ENCODE data around the gene SLC35A5. TPM values are rescaled to one million over a fixed set of nuclear protein-coding genes. Genes with fewer than 3 reads are reported as not detected.

SLC35A5 gene
- polyA plus RNA-seq, 1 donor = 44.4 TPM

GRCh38 chr3:112634786-112635541, 73.1 kb downstream of the SLC35A5 start:
- H3K27me3 ChIP-seq (ENCODE audit: control insufficient read depth, insufficient read depth, low read length) = peaks cover 3% of the 10 kb centered on the region
- H3K27ac ChIP-seq (ENCODE audit: low read length) = peak overlapping the region; percentile 13
- H3K36me3 ChIP-seq (ENCODE audit: control insufficient read depth, insufficient read depth, low read length) = no peaks in the 10 kb centered on the region
- H3K4me1 ChIP-seq (ENCODE audit: control insufficient read depth, insufficient read depth, low read length) = no peaks in the 10 kb centered on the region
- WGBS (ENCODE audit: insufficient coverage, low lambda C conversion rate) = 84% methylated on average over 2 of the region's 4 CpGs
- peaks cover 2% of the 10 kb centered on the region for H3K9me3 ChIP-seq (ENCODE audit: control insufficient read depth, low read depth, low read length)
- no peak overlapping the region for H3K4me3 ChIP-seq (ENCODE audit: low read length)
- DNase-seq = no peak

Other genes with a start within 250 kb of the SLC35A5 start
- 21.8 TPM for gene CD200, start 228.9 kb upstream of the SLC35A5 start, polyA plus RNA-seq
- 1.0 TPM for gene BTLA, start 62.6 kb upstream of the SLC35A5 start, polyA plus RNA-seq
- 45.1 TPM for gene ATG3, start 83 bp upstream of the SLC35A5 start, polyA plus RNA-seq
- gene CCDC80, start 79.1 kb downstream of the SLC35A5 start, polyA plus RNA-seq = 27.6 TPM